H1 (cell line): ENCODE measurements around the gene CCDC40. TPM values are rescaled to one million over a fixed set of nuclear protein-coding genes. Genes with fewer than 3 reads are reported as not detected.

Source experiments
- GABPA ChIP-seq: IDR thresholded peaks from 2 replicates; pipeline ENCODE4 v1.6.1; 2011; ENCODE audit warnings: mild to moderate bottlenecking, low read length, moderate library complexity, borderline replicate concordance; ENCODE audit not compliant: insufficient read depth
- HDAC6 ChIP-seq: IDR thresholded peaks from one replicate; pipeline ENCODE4 v1.7.1; 2012; ENCODE audit warnings: low read depth, mild to moderate bottlenecking, inconsistent platforms, low read length, moderate library complexity
- TBP ChIP-seq: IDR thresholded peaks from 2 replicates; pipeline ENCODE4 v1.6.1; 2011; ENCODE audit warnings: low read depth, low read length, improper control_type of control experiment
- USF2 ChIP-seq: IDR thresholded peaks from 2 replicates; pipeline ENCODE4 v1.6.1; 2011; ENCODE audit warnings: low read length, improper control_type of control experiment
- polyA plus RNA-seq, 7 experiments: library from polyadenylated mRNA; depleted of rRNA in 3 of 7; stranded (reverse) in 5 of 7; unstranded in 2 of 7; fragments of >200 nt in 5 of 7; fragments of 200-250 nt in 2 of 7; gene quantifications; 1 replicate in 5 of 7; 2 replicates in 1 of 7; 4 replicates in 1 of 7; pipeline versions ENCODE4 v1.2.1 to v1.2.3, GENCODE V29; 2011 to 2013; ENCODE audit warnings: missing spikeins in 2 of 7, mixed read lengths in 2 of 7
- total RNA-seq: library from RNA; stranded (reverse); fragmentation: NEBNext Ultra II Directional; extraction: Animal tissue kit (Norgen Biotek cat#: 25700); gene quantifications from 2 replicates; pipeline ENCODE4 v1.2.1, GENCODE V29; 2021

The CCDC40 gene
- total and polyA plus RNA-seq, 2 of the 8 experiments (the other 6 are each of a cell fraction or from before 2014, with no cell fraction given) = 4.1 to 11.5 TPM

GRCh38 chr17:80011989-80012555, 24.4 kb upstream of the CCDC40 start (continued):
- TF ChIP-seq GABPA (no peak), TBP (no peak), HDAC6 (no peak), USF2 (no peak)
